T-helper 1 cell treated with Interleukin-12 subunit alpha and Interleukin-12 subunit beta and Interleukin-4 antibody, amounts not matched to agents 30 μg/mL and 1 μg/mL, for 36 hours (primary cell): ENCODE data around the gene FLNA.
"Not testable (repeated sequence)": the region's sequence is repeated elsewhere in the genome, so short reads cannot be mapped to it uniquely, and the experiment has no call there.

Experiments
- H3K27ac Mint-ChIP-seq: one replicate; pipeline ENCODE4 v1.8.0; 2021; ENCODE audit warnings: mild to moderate bottlenecking, mixed read lengths
- H3K27me3 Mint-ChIP-seq: one replicate; pipeline ENCODE4 v1.8.0; 2021; ENCODE audit warnings: low read depth, mixed read lengths
- H3K36me3 Mint-ChIP-seq: one replicate; pipeline ENCODE4 v1.8.0; 2021; ENCODE audit warnings: low read depth, mixed read lengths
- H3K4me1 Mint-ChIP-seq: one replicate; pipeline ENCODE4 v1.8.0; 2021; ENCODE audit warnings: low read depth, mixed read lengths
- H3K4me3 Mint-ChIP-seq: one replicate; pipeline ENCODE4 v1.8.0; 2021; ENCODE audit warnings: mild to moderate bottlenecking, moderate library complexity, mixed read lengths
- H3K9me3 Mint-ChIP-seq: one replicate; pipeline ENCODE4 v1.8.0; 2021; ENCODE audit warnings: mixed read lengths

FLNA gene

DNA sequence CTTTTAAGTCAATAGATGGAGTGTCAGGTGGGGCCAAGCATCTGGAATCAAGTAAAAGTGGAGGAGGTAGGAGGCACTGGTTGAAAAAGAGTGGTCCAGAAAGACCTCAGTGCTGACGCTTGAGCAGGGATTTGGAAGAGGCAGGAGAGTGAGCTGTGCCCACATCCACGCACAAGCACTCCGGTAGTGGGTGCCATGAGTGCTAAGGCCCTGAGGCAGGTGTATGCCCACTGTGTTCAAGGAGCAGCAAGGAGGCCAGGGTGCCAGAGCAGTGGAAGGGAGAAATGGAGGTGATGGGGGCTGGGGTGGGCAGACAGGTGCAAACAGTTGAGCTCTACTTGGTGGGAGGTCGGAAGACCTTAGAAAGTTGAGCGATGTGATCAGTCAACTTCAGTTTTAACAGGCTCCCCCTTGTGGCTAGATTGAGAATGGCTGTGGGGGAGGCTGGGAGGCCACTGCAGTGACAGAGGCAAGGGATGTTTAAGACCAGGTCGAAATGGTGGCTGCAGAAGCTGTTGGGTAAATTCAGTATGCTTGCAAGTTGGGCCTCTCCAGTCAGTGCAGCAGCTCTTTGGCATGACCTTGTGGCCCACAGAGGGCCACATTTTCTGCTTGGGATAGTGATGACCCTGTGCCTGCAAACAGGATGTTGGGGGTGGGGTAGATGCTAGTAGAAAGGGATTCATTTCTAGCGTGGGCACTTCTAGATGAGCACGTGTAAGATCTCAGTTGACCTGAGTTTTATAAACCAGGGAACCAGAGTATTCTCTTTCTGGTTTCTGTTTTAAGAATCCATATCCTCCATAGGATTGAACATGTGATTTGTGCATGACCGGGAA is 66.1 kb downstream of the FLNA start:
- no peaks in the 10 kb centered on the region for H3K27me3 Mint-ChIP-seq
- no peaks in the 10 kb centered on the region for H3K9me3 Mint-ChIP-seq
- peaks cover 27% of the 10 kb centered on the region for H3K4me1 Mint-ChIP-seq
- peaks cover 3% of the 10 kb centered on the region for H3K36me3 Mint-ChIP-seq
- H3K27ac Mint-ChIP-seq: peak overlapping the region; percentile 82
- no peak overlapping the region for H3K4me3 Mint-ChIP-seq

DNA sequence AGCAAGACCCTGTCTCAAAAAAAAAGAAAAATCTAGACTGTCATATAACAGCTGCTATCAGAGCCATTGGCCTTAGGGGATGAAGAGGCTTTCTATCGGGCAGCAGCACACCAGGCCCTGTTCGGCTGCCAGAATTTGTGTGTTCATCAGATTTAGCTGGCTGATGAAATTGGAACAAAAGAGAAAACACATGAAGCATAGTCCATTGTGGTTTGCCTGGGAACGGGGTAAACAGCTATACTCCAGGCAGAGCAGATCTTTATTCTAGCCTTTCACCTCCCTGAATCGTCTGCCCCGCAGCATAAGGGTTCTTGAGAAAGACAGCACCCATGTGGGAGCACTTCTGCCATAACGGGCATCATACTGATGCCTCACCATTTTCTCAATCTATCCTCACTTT is 67.2 kb downstream of the FLNA start:
- no peak overlapping the region for H3K27ac Mint-ChIP-seq
- peaks cover 22% of the 10 kb centered on the region for H3K4me1 Mint-ChIP-seq
- H3K9me3 Mint-ChIP-seq: no peaks in the 10 kb centered on the region
- no peaks in the 10 kb centered on the region for H3K27me3 Mint-ChIP-seq
- no peak overlapping the region for H3K4me3 Mint-ChIP-seq
- H3K36me3 Mint-ChIP-seq: peaks cover 2% of the 10 kb centered on the region

DNA sequence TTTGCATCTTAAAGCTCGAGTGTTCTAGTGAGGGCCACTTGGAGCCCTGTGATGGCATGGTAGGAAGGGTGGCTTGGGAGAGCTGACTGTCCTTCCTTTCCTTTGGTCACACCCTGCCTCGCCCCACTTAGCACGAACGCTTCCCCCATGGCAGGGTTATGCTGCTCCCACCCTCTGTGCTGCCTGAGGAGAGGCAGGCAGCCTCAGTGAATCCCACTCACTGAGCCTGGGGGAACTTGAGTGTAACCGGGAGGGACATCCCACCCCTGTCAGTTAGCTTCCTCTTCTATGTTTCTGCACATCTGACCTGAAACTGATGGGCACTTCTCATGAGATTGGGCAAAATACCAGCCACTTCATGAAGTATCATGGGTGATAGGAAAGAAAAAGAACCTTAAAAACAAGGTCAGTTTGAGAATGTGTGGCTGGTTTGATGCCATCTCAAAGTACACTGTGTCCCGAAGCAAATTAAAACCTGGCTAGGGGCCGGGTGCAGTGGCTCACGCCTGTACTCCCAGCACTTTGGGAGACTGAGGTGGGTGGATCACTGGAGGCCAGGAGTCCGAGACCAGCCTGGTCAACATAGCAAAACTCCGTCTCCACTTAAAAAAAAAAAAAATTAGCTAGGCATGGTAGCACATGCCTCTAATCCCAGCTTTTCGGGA is 68.8 kb downstream of the FLNA start:
- H3K27ac Mint-ChIP-seq: no peak overlapping the region
- peaks cover 15% of the 10 kb centered on the region for H3K4me1 Mint-ChIP-seq
- no peaks in the 10 kb centered on the region for H3K36me3 Mint-ChIP-seq
- no peaks in the 10 kb centered on the region for H3K9me3 Mint-ChIP-seq
- H3K4me3 Mint-ChIP-seq: no peak overlapping the region
- H3K27me3 Mint-ChIP-seq: no peaks in the 10 kb centered on the region

DNA sequence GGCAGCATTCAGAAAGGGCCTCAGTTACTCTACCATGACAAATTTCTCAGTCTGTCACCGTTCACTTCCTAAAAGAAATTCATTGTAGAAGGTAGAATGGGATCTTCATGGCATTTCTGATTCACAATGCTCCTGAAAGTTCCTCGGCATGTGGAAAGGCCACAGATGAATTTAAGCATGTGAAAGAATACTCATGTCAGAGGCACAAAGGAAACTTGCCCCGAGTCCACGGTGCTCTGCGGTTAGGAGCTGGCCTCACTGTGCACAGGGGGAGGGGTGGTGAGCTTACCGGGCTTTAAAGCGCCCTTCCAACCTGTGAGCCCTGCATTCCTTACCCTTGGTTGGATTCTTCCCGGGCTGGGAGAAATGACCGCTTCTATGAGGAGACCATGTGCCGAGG is 69.6 kb downstream of the FLNA start:
- Mint-ChIP-seq H3K4me1 (peaks cover 15% of the 10 kb centered on the region), H3K27ac (no peak overlapping the region), H3K9me3 (no peaks in the 10 kb centered on the region), H3K4me3 (no peak overlapping the region), H3K27me3 (peaks cover 4% of the 10 kb centered on the region), H3K36me3 (no peaks in the 10 kb centered on the region)

DNA sequence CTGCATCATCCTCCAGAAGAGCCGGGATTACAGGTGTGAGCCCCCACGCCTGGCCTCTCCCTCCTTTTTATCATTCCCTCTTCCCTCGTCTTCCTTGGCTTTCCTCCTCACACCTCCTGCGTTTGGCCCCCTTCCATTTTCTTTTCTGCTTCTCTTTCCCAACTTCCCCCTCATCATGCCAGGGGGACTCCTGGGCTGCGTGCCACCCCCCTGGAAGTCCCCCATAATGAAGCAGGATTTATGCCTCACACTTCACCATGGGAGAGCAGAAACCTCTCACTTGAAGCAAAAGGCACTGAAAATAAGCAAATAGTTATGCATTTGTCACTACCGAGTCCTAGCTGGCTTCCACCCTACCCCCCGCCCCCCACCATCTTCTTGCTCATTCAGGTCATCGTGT is 71.0 kb downstream of the FLNA start:
- H3K4me3 Mint-ChIP-seq: no peak overlapping the region
- H3K9me3 Mint-ChIP-seq: no peaks in the 10 kb centered on the region

DNA sequence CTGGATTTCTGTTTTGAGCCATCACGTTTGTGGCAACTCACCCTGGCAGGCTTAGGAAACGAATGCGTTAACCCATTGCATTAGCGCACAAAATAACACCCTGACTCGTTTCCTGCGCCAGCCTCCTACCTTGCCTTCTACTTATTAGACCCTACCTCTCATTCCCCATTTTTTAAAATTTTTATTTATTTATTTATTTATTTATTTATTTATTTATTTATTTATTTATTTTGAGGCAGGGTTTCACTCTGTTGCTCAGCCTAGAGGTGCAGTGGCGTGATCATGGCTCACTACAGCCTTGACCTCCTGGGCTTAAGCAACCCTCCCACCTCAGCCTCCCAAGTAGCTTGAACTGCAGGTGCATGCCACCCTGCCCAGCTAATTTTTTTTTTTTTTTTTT is 71.4 kb downstream of the FLNA start:
- H3K9me3 Mint-ChIP-seq, H3K27ac Mint-ChIP-seq, H3K27me3 Mint-ChIP-seq, H3K4me1 Mint-ChIP-seq, H3K4me3 Mint-ChIP-seq, H3K36me3 Mint-ChIP-seq: not testable (repeated sequence)

More for the DNA sequence above, 71.0 kb downstream of the FLNA start:
- Mint-ChIP-seq H3K4me1 (peaks cover 11% of the 10 kb centered on the region), H3K27ac (no peak overlapping the region), H3K27me3 (peaks cover 4% of the 10 kb centered on the region), H3K36me3 (no peaks in the 10 kb centered on the region)

DNA sequence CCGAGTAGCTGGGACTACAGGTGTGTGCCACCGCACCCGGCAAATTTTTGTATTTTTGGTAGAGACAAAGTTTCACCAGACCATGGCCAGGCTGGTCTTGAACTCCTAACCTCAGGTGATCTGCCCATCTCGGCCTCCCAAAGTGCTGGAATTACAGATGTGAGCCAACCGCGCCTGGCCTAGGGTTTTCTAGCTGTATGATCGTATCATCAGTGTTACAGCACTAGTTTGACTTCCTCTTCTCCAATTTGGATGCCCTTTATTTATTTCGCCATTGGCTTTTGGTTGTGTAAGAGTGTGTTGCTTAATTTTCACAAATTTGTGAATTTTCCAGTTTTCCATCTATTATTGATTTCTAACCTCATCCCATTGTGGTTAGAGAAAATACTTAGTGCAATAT is 73.6 kb downstream of the FLNA start:
- Mint-ChIP-seq H3K4me3 (no peak overlapping the region), H3K27me3 (peaks cover 4% of the 10 kb centered on the region)

More for the DNA sequence above, 73.6 kb downstream of the FLNA start:
- Mint-ChIP-seq H3K27ac (no peak overlapping the region), H3K9me3 (no peaks in the 10 kb centered on the region), H3K36me3 (no peaks in the 10 kb centered on the region), H3K4me1 (peaks cover 2% of the 10 kb centered on the region)
